ENCODE measurements around the gene NIPBL.
"Not testable (repeated sequence)": the region's sequence is repeated elsewhere in the genome, so short reads cannot be mapped to it uniquely, and the experiment has no call there.

The NIPBL gene

DNA sequence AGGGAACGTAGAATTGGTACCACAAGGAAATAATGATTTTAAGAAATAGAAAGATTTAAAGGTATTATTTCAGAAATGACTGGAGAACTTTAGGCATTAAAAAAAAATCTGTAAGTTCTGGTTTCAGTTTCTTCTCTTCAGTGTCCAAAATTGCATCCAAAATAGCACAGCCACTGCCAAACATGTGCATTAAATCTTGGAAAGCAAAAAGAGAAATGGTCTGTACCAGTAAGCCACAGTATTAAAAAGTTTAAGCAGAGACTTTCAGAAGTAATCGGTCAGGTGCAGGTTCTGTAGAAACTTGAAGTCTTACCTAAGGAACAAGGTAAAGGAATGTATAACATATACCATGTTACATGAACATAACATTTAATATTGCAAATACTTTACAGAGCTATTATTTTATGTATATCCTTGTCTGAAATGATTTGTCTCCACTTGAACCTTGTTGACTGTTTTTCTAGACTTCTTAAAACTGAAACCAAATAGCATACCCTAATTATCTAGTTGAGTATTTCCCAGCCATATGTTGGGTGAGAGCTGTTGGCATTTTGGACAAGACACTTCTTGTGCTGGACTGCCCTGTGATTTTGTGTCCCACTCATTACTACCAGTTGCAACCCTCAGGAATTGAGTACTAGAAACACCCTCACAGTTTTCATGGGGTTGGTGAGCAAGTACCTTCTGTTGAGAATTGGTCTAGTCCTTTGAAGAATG is 32.1 kb downstream of the NIPBL start:
- peak; percentile 11 for DNase-seq

DNA sequence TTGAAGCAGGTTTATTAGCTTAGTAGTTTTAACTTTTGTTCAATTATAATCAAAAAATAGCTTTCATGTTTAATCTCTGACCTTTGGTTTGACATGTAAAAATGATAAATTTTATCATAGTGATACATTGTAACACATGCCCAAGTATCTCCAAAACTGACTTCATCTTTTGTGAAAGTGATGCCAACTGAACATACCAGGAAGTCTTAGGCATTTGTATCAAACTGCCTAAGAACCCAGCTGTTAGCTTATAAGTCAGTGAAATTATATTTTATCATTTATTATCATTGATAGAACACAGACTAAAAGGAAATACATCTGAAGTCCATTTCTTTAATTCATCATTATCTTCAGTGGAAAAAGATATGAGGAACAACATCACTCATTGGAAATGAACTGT is 39.1 kb downstream of the NIPBL start:
- no peak for DNase-seq

DNA sequence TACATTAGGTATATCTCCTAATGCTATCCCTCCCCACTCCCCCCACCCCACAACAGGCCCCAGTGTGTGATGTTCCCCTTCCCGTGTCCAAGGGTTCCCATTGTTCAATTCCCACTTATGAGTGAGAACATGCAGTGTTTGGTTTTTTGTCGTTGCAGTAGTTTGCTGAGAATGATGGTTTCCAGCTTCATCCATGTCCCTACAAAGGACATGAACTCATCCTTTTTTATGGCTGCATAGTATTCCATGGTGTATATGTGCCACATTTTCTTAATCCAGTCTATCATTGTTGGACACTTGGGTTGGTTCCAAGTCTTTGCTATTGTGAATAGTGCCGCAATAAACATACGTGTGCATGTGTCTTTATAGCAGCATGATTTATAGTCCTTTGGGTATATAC is 40.0 kb downstream of the NIPBL start:
- DNase-seq = not testable (repeated sequence)

DNA sequence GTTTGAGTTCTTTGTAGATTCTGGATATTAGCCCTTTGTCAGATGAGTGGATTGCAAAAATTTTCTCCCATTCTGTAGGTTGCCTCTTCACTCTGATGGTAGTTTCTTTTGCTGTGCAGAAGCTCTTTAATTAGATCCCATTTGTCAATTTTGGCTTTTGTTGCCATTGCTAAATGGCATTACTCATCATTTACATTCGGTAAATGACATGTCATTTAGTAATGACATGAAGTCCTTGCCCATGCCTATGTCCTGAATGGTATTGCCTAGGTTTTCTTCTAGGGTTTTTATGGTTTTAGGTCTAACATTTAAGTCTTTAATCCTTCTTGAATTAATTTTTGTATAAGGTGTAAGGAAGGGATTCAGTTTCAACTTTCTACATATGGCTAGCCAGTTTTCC is 40.8 kb downstream of the NIPBL start:
- not testable (repeated sequence) for DNase-seq

DNA sequence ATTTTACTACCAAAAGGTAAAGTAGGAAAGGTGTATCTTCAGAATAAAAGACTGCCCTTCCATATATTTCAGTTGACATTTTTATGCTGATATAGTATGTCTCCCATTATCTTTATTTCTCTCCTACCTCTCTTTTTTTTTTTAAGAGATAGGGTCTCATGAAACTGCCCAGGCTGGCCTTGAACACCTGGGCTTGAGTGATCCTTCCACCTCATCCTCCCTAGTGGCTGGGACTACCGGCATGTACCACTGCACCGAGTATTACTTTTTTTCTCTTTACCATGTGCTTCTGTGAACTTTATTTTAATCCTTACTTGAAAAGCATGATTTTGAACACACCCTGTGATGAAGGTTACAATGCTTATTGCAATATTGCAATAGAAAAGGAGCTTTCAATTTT is 42.7 kb downstream of the NIPBL start:
- no peak for DNase-seq

DNA sequence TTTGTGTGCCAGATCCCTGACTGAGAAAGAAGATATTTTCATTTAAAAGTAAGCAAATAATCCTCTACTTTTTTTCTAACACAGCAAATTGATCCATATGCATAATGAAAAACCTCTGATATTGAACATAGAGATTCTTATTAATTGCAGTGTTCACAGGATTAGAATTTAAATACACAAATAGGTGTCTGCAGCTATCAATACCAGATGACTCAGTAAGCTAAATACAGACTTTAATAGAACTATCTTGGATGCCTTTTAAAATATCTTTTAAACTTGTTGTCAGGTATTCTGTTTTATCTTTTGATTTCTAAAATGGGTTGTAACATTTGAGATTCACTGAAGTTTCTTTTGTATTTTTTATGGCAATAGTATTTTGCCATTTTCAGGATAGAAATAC is 43.1 kb downstream of the NIPBL start:
- DNase-seq = no peak

DNA sequence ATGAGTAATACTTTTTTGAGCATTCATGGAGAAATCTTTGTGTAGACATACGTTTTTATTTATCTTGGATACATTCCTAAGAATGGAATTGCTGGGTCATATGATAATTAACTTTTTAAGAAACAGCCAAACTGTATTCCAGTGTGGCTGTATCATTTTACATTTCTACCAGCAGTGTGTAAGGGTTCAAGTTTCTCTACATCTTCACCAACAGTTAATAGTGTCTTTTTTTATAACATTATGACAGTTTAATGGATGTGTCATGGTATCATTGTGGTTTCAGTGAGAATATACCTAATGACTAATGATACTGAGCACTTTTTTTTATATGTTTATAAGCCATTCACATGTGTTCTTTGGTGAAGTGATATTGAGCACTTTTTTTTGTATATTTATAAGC is 52.4 kb downstream of the NIPBL start:
- DNase-seq = peak; percentile 54

DNA sequence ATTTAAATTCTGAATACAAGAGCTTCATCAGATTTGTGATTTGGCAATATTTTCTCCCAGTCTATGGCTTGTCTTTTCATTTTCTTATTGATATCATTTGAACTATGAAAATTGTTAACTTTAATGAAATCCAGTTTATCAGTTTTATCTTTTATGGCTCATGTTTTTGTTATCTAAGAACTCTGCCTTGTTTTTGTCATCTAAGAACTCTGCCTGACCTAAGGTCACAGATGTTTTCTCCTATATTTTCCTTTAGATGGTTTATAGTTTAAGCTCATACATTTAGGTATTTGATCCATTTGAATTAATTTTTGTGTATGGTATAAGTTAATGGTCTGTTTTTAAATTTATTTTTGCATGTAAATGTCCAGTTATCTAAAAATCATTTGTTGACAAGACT is 52.9 kb downstream of the NIPBL start:
- DNase-seq = no peak

DNA sequence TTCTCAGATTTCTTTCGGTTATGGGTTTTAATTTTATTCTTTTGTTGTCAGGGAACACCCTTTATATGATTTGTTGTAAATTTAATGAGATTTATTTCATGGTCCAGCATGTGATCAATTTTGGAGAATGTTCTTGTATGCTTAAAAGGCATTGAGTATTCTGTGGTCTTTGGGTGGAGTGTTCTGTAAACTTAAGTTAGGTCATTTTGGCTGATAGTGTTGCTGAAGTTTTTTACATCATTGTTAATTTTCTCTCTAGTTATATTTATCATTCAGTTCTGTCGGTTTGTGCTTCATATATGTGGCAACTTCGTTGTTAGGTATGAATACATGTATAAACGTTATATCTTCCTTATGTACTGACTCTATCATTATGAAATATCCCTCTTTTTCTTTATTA is 55.5 kb downstream of the NIPBL start:
- DNase-seq = no peak

DNA sequence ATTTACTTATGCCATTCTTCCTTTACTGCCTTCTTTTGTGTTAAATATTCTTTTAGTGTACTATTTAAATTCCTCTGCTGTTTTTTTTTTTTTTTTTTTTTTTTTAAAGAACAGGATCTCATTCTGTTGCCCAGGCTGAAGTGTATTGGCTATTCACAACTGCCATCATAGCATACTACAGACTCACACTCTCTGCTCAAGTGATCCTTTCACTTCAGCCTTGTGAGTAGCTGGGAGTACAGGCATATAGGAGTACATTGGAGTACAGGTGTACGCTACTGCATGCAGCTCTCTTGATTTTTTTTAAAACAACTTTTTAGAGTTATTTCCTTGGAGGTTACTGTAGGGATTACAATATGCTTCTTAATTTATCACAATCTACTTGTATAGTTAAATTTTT is 56.1 kb downstream of the NIPBL start:
- no peak for DNase-seq

DNA sequence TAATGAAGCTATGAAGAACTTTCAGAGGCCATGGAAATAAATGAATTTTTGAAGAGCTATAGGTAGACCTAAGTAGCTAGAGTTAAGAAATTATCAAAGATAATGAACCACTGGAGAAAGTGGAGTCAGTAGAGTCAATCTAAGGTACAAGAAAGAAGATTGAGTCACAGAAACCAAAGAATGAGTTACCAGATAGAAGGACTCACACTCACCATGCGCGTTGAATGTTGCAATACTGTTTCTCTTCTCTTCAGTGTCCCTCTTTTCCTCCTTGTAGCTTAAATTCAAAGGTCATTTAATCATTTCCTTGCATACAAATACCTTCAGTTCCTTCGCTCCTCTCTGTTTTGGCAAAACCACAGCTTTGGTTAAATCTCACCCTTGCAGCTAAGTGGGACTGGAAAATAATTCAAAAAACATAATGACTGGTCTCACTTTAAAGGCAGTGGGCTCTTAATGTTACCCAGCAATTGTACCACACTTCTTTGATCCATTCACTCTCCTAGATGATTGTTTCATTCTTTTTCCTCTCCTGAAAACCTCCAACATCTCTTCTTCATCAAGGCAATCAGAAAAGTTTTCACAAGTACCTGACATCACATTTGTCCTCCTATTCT is 58.3 kb downstream of the NIPBL start:
- no peak for DNase-seq

DNA sequence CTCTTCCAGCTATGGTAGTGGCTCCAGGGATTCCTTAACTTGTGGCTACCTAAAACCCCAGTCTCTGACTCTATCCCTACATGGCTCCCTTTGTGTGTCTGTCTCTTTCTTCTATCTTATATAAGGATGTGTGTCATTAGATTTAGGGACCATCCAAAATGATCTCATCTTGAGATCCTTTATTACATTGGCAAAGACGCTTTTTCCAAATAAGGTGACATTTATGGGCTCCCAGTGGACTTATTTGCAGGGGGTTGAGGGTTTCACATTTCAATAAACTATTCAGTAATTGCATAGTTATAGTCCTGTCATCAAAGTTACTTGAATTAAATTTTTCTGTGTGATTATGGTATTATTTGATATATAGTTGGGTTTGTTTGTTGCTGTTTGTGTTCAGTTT is 59.2 kb downstream of the NIPBL start:
- DNase-seq = no peak

DNA sequence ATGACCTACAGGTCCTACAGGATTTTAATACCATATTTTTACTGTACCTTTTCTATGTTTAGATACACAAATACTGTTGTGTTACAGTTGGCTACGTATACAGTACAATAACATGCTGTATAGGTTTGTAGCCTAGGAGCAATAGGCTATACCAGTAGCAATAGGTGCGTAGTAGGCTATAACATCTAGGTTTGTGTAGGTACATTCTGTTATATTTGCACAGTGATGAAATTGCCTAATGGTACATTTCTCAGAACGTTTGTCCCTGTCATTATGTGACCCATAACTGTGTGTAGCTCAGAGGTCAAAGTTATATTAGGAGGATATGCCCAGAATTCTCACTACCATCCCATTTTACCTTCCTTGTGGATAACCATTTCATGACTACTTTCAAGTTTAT is 59.7 kb downstream of the NIPBL start:
- DNase-seq = no peak

DNA sequence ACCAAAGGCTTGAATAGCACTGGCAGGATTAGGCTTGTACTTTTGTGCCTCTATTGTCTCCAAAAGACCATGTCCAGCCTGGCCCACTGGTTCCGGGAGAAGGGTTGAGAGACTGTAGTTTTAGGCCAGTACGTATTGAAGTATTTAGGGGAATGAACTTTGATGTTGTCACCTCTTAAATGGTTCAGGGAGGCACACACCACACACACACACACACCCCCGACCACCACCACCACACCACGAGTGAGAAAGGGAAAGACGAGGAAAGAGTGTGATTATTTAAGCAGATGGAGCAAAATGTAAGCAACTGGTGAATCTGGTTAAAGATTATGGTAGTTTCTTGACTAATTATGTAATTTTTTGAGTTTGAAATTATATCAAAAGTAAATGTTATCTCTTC is 61.6 kb downstream of the NIPBL start:
- DNase-seq = no peak

DNA sequence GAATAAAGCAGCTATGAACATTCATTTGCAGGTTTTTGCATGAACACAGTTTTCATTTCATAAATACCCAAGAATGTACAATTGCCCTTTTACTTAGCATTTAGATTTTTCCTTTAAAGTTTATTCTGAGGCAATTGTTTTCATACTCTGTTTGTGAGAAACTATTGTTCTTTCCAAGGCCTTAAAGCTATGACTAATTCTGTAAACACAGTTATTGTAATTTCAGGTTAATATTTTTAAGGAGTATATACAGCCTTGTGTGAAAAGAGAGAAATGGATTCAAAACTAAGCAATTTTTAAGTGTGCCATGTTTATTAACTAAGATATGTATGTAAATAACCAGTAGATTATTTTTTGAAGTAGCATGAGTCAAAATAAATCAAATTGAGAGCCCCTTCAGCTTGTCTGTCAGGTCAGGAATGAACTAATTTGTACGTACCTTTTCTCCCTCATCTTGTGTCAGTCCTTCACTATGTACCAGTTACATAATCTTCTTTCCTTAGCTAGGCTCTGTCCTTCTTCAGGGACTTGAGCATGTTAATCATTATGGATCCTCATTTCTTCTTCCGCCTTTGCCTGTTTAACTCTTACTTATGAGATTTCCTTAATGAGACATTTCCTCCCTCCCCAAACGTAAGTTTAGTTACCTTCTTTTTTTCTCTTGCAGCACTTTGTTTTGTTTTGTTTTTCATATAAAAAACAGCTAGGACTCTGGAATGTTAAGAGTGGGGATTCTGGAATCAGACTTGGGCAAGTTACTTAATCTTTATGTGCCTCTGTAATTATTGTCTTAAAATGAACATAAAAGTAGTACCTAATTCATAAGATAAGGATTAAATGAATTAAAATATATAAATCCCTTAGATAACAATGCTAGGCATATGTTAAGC is 63.6 kb downstream of the NIPBL start:
- no peak for DNase-seq

DNA sequence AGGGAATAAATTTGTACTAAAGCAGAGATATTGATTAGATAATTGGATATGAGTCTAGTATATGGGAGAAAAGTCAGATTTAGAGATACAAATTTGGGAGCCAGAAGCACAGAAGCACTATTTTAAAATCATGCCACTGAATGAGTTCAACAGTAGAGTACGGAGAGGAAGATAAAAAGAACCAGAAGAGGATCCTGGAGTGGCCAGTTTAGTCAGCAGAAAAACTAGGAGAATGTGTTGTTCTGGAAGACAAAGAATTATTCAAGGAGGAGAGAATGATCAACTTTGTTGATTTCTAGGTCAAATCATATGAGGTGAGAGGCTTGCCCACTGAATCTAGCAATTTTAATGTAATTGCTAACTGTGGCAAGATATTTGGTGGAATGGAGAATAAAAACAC is 67.0 kb downstream of the NIPBL start:
- DNase-seq = no peak

DNA sequence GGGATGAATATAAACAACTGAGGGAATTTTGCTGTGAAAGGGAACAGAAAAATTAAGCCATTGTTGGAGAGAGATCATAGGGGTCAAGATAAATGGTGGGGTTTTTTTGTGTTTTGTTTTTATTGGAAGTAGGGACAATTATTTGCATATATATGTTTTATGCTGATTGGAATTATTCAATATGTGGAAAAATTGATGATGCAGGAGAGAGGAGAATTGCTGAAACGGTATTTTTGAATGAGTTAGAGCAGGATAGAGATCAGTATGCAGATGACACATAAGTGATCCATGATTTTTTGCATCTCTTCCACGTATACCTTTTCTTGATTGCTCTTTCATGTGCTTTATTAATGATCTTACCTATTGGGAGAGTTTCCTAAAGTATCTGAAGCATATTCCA is 67.5 kb downstream of the NIPBL start:
- no peak for DNase-seq

DNA sequence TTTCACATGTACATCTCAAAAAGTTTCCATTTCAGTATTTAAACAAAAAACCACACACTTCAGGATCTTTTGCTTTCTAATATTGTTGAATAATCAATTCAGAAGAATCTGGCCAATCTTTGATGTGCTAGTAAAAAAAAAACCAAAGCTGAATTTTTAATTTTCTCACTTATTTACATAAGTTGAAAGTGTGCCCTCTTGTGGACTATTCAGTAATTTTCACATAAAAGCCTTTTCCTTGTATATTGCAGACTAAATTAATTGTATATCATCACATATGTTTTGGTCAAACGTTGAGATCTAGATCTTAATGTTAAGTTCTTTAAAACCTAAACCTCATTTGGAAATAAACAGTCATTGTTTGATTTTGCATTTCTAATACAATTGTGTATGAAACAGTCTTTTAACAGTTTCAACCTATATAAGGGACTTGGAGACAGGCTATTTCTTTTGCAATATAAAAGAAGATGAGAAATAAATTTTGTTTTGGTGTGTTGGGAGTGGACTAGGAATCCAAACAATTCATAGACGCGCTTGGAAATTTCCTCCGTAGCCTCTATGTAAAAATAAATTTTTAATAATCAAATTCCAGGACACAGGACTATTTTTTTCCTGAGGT is 68.1 kb downstream of the NIPBL start:
- peak; percentile 76 for DNase-seq

DNA sequence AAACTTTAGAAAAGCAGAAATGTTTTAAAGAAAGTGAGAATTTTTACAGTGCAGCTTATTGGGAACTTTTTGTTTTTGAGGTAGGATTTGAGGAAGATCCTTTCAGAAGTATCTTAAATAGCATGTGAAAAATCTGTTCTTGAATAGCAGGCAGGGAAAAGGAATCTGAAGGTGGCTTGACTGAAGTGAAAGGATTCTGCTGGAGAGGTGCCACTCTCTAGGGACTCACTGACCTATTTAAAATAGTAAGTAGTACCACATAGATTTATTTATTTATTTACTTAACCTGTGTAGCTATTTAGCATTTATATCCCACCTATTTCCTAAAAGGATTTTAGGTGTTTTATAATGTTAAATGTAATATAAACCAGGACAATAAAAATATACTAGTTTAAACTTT is 69.1 kb downstream of the NIPBL start:
- DNase-seq = peak; percentile 11

DNA sequence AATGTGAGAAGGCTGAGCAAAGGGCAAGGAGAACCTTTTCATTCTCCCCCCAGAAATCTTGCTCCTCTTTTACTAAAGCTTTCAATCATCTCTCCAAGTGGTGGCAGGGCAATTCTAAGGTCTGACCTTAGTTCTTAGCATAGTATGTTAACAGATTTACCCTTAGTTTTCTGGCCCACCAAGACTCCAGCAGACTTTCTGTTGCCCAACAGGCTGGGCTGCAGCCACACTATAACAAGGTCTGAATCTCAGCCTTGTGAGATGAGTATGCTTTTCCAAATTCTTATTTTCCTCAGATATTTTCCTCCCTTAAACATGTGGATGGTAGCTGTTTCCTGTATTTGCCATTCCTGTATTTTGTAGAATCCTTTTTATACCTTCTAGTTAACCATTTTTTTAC is 69.5 kb downstream of the NIPBL start:
- DNase-seq = no peak

DNA sequence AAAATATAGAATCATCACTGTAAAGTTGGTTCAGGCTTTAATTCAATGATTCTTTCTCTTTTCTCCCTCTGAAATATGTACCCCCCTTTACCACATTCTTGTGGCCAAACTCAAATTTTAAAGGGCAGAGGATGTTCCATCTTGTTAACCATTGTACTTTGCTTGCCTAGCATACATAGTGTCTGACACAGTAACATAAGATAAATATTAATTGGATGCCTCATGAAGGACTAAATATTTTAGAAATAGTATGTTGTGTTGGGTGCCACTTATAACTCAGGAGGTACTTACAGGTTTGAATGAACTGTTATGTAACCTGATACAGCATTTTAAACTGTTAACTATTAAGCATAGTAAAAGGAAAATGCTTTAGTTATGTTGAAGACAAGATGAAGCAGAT is 71.5 kb downstream of the NIPBL start:
- peak; percentile 18 for DNase-seq

DNA sequence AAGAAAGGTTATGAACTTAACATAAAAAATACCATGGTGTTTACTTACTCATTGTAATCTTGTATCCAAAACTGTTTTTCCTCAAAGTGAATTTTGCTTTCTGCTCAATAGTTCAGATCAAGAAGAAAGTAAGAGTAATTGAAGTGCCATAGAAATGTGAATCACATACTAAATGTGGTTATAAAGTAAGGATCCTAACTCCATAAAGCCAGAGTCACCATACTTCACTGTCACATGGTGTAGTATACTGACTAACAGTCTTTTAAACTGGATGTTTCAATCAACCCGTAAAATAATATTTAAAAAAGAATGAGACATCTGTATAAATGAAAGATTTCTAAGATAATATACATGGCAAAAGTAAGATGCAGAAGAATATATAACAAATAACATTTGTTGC is 72.1 kb downstream of the NIPBL start:
- no peak for DNase-seq

DNA sequence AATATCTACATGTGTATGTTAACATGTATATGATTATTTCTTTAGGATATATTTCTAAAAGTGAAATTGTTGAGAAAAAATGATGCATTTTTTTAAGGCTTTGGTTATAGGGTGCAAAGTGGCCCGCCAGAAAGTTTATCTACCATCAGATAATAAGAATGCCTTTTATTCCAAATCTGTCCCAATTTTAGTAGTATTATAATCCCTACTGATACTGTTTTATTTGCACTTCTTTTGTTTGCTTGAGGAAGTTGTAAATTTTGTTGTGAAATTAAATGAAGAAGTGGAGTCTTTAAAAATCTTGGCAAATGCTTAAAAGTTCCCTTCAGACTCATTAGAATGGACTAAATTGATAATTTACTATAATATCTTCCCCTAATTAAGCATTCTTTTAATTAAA is 73.0 kb downstream of the NIPBL start:
- DNase-seq = no peak
